ENCODE measurements around the gene LOXL3.

The LOXL3 gene

GRCh38 chr2:74553892-74554819 is at the start of gene LOXL3, which contains the start of gene DOK1:
Gene LOXL3 (minus strand): TSS chr2:74553942. CDS start chr2:74552634, 1,308 bp downstream.
Gene DOK1 (plus strand): TSS chr2:74554720. CDS start chr2:74554755, 35 bp downstream.
- peak; percentile 16 to 46 for DNase-seq

GRCh38 chr2:74602586-74603281 is 49.0 kb upstream of the LOXL3 start:
- no peak for DNase-seq

- DNase-seq, result no peak
Measured at GRCh38 chr2:74599676-74600075, 45.9 kb upstream of the LOXL3 start.

- DNase-seq, result peak; percentile 95 to 96
Measured at GRCh38 chr2:74597410-74597809, 43.7 kb upstream of the LOXL3 start.

GRCh38 chr2:74596584-74596983 is 42.8 kb upstream of the LOXL3 start:
- DNase-seq, result no peak

- no peak for DNase-seq
Measured at GRCh38 chr2:74593826-74594772, 40.4 kb upstream of the LOXL3 start.

GRCh38 chr2:74588664-74589063 is 34.9 kb upstream of the LOXL3 start:
- DNase-seq, result no peak

- peak; percentile 30 to 69 for DNase-seq
Measured at GRCh38 chr2:74587664-74588277, 34.0 kb upstream of the LOXL3 start.

- peak in 1 of 2 experiments; percentile 2 for DNase-seq
Measured at GRCh38 chr2:74585406-74586185, 31.9 kb upstream of the LOXL3 start.

GRCh38 chr2:74584088-74584645 is 30.4 kb upstream of the LOXL3 start:
- no peak for DNase-seq

- no peak for DNase-seq
Measured at GRCh38 chr2:74583504-74583903, 29.8 kb upstream of the LOXL3 start.

GRCh38 chr2:74582184-74582583 is 28.4 kb upstream of the LOXL3 start:
- DNase-seq, result no peak

- no peak for DNase-seq
Measured at GRCh38 chr2:74581463-74581862, 27.7 kb upstream of the LOXL3 start.

- no peak for DNase-seq
Measured at GRCh38 chr2:74578408-74578807, 24.7 kb upstream of the LOXL3 start.

GRCh38 chr2:74577448-74577847 is 23.7 kb upstream of the LOXL3 start:
- DNase-seq, result peak; percentile 8 to 77

GRCh38 chr2:74576863-74577229 is 23.1 kb upstream of the LOXL3 start:
- DNase-seq, result peak in 1 of 2 experiments; percentile 60

GRCh38 chr2:74576211-74576862 is 22.6 kb upstream of the LOXL3 start:
- DNase-seq, result peak; percentile 93 to 98

GRCh38 chr2:74575320-74575719 is 21.6 kb upstream of the LOXL3 start:
- DNase-seq, result peak; percentile 25 to 80

GRCh38 chr2:74573747-74574562 is 20.2 kb upstream of the LOXL3 start:
- no peak for DNase-seq
